Lower leg skin (tissue), 3 donors: ENCODE measurements around the gene HECTD3.

Experiments
- POLR2A ChIP-seq, 2 donors: fragments of 450-650 bp; IDR thresholded peaks; one replicate each; pipeline ENCODE4 v1.6.1; 2016 to 2017; ENCODE audit warnings: antibody characterized with exemption in 2 of 2, mild to moderate bottlenecking in 1 of 2, moderate library complexity in 1 of 2
- TF ChIP-seq, protein P1 (sequence below), 3 donors: fragments of 450-650 bp; IDR thresholded peaks; one replicate each; pipeline ENCODE4 v1.5.1; 2016; ENCODE audit warnings: antibody characterized with exemption in 3 of 3, mild to moderate bottlenecking in 3 of 3, moderate library complexity in 2 of 3

DNA sequence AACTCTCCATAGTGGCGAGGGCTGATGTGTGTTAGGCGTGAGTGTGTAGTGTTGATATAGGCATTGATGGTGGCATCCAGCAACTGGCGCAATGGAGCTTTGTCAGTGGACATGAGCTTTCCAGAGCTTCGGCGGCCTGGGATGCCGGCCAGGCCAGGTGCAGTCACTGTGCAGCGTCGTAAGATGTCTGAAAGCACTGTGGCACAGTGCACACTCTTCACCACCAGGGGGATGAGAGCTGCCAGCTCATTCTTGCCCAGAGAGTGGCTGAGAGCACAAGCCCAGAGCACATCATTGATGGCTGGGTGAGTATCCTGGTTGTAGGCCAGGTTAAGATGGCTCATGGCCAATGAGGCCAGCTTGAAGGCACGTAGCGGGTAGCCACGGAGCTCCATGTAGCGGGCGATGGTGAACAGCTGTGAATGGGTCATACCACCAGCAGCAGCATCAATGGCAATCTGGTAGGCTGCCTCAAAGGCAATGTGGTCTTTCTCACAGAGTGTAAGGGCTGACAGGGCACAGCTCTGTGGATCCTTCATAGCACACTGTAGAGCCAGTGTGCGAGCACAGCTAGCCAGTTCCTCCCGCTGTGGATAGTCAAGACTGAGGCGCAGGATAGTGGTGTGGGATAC, 7.6 kb upstream of the HECTD3 start:
- TF ChIP-seq, protein P1, sequence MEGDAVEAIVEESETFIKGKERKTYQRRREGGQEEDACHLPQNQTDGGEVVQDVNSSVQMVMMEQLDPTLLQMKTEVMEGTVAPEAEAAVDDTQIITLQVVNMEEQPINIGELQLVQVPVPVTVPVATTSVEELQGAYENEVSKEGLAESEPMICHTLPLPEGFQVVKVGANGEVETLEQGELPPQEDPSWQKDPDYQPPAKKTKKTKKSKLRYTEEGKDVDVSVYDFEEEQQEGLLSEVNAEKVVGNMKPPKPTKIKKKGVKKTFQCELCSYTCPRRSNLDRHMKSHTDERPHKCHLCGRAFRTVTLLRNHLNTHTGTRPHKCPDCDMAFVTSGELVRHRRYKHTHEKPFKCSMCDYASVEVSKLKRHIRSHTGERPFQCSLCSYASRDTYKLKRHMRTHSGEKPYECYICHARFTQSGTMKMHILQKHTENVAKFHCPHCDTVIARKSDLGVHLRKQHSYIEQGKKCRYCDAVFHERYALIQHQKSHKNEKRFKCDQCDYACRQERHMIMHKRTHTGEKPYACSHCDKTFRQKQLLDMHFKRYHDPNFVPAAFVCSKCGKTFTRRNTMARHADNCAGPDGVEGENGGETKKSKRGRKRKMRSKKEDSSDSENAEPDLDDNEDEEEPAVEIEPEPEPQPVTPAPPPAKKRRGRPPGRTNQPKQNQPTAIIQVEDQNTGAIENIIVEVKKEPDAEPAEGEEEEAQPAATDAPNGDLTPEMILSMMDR (IDR thresholded peaks at IDR 0.05) = no peak
- TF ChIP-seq POLR2A (IDR thresholded peaks at IDR 0.05) = no peak
